ENCODE data around the gene PMIS2. TPM values are rescaled to one million over a fixed set of nuclear protein-coding genes. Genes with fewer than 3 reads are reported as not detected.

The PMIS2 gene
- total RNA-seq, 1 donor from 2014 or later = not detected

- DNase-seq (ENCODE audit: low read depth) = no peak
Observed at GRCh38 chr19:35556846-35557538, 29.0 kb upstream of the PMIS2 start.

- no peak for DNase-seq (ENCODE audit: low read depth)
Observed at GRCh38 chr19:35557539-35558399, 28.2 kb upstream of the PMIS2 start.

DNA sequence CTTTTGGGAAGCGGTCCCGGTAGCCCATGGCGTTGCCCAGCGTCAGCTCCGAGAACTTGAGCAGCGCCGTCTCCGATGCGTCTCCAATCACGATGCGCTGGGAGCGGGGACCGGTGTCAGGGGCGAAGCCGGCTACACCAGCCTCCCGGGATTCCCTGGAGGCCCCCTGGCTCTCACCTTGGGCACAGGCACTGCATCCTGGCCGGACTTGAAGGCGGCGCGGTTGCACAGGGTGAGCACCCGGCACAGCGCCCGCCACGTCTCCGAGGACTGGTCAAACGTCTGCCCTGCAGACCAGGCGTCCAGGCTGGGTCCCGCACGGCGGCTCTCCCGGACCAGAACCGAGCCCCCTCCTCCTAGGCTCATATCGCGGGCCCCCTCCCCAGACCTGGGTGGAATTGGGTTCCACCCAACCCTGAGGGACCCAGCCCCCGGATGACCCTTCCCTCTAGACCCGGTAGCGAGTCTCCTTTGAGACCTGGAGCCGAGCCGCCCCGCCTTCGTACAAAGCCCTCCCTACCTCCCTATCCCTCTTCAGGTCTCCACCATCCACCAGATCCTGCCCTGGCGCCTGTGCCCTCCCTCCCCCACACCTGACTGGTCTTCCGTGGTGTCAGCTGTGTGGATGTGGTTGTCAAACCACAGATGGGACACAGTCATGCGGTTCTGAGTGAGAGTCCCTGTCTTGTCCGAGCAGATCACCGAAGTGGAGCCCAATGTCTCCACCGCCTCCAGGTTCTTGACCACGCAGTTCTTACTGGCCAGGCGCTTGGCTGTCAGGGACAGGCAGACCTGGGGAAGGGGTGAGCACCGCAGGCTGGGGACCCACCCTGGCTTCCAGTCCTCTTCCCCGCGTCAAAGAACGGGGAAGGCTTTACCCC is 27.3 kb upstream of the PMIS2 start:
- no peak for DNase-seq (ENCODE audit: low read depth)

GRCh38 chr19:35559281-35559659 is 26.7 kb upstream of the PMIS2 start:
- no peak for DNase-seq (ENCODE audit: low read depth)

- no peak for DNase-seq (ENCODE audit: low read depth)
Observed at GRCh38 chr19:35559781-35560180, 26.2 kb upstream of the PMIS2 start.

DNA sequence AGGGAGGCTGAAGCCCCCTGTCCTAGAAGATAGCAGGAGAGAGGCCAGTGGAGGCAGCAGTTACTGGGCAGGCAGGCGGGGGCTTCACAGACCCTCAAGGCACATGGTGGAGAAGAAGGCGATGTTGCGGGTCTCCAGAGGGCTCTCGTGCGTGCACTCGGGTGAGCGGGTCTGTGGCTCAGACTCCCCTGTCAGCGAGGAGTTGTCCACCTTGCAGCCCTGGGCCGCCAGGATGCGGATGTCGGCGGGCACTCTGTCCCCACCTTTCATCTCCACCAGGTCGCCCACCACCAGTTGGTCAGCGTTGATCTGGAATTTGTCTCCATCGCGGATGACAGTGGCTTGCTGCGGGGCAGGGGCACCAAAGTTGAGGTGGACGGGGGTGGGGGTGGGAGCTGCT is 25.7 kb upstream of the PMIS2 start:
- no peak for DNase-seq (ENCODE audit: low read depth)

- no peak for DNase-seq (ENCODE audit: low read depth)
Observed at GRCh38 chr19:35560677-35561076, 25.3 kb upstream of the PMIS2 start.

DNA sequence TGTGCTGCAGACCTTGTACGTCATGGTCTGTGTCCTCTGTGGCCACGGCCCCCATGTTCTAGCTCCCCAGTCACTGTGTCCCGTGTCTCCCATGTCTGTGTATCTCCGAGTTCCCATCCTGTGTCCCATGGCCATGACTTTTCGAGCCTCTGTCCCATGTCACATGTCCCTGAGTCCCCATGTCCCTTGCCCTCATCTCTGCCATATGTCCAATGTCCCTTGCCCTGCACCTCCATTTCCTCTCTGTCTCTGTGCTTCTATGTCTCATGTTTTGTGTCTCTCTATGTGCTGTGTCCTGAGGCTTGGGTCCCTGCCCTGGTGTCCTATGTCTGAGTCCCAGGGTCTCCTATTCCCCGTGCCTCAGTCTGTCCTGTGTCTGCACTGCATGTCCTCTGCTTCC is 24.5 kb upstream of the PMIS2 start:
- no peak for DNase-seq (ENCODE audit: low read depth)

- no peak for DNase-seq (ENCODE audit: low read depth)
Observed at GRCh38 chr19:35562336-35562735, 23.6 kb upstream of the PMIS2 start.

DNA sequence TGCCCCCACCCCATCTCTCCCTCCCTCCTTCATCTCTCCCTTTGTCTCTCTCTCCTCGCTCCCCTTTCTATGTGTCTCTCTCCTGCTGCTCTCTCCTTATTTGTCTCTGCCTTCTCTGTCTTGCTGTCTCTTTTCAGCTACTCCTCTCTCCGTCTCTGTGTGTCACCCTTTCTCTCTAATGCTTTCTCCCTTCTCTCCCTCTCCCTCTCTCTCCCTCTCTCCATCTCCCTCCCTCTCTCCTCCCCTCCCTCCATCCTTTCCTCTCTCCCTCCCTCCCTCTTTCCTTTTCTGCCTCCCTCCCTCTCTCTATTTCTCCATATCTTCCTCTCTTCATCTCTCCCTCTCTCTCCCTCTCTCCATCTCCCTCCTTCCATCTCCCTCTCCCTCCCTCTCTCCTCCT is 23.2 kb upstream of the PMIS2 start:
- DNase-seq (ENCODE audit: low read depth) = no peak

GRCh38 chr19:35563207-35563829 is 22.7 kb upstream of the PMIS2 start, which contains the start of gene ATP4A:
Gene ATP4A, minus strand, starts transcription at chr19:35563658. Its CDS starts 29 bp downstream, at chr19:35563629.
- DNase-seq (ENCODE audit: low read depth) = no peak

GRCh38 chr19:35565016-35565856 is 20.7 kb upstream of the PMIS2 start:
- no peak for DNase-seq (ENCODE audit: low read depth)

DNA sequence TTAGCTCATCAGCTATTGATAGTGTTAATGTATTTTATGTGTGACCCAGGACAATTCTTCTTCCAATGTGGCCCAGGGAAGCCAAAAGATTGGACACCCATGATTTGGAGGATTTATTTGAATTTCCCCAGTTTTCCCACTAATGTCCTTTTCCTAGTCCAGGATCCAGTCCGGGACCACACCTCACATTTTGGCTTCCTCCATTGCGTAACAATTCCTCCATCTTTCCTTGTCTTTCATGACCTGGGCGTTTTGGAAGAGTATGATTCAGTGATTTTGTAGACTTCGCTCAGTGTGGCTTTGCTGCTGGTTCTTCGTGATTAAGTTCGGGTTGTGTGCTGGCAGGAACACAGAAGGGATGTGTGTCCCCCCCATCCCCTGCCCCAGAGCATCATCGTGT is 19.2 kb upstream of the PMIS2 start:
- no peak for DNase-seq (ENCODE audit: low read depth)

DNA sequence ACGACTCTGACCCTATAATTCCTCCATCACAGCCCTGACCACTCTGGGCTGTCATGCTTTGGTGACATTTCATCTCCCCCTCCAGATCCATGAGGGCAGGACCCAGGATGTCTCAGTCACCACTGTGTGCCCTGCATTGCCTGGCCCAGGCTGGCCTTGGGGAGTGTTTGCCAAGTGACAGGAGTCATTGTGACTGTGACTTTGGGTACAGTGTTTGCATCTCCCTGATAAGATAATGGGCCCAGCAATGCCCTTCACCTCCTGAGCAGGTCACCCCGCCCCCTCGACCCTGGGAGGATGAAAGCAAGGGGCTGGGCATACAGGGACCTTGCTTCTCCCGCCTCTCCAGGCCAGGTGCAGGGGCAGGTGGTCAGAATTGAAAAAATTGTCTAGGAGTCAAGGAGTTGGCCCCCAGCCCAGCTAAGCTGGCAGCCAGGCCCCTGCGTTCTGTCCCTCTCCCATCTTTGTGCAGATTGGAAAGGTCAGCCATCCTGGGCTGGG is 16.6 kb upstream of the PMIS2 start:
- DNase-seq (ENCODE audit: low read depth) = no peak

DNA sequence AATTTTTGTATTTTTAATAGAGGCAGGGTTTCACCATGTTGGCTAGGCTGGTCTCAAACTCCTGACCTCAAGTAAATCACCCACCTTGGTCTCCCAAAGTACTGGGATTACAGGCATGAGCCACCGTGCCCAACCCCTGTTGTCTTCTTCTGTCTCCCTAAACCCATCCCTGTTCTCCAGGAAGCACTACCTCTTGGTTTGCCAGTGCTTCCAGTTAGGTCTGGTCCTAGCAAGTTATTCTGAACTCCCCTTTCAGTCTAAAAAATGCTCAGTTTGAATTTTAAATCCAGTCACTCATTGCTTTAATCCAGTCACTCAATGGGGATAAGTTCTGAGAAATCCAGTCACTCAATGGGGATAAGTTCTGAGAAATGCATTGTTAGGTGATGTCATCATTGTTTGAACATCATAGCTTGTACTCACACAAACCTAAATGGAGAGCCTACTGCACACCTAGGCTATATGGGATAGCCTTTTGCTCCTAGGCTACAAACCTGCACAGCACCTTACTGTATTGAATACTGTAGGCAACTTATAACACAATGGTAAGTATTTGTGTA is 14.5 kb upstream of the PMIS2 start:
- no peak for DNase-seq (ENCODE audit: low read depth)

GRCh38 chr19:35577918-35578317 is 8.1 kb upstream of the PMIS2 start:
- no peak for DNase-seq (ENCODE audit: low read depth)

GRCh38 chr19:35578707-35579106 is 7.3 kb upstream of the PMIS2 start:
- no peak for DNase-seq (ENCODE audit: low read depth)

DNA sequence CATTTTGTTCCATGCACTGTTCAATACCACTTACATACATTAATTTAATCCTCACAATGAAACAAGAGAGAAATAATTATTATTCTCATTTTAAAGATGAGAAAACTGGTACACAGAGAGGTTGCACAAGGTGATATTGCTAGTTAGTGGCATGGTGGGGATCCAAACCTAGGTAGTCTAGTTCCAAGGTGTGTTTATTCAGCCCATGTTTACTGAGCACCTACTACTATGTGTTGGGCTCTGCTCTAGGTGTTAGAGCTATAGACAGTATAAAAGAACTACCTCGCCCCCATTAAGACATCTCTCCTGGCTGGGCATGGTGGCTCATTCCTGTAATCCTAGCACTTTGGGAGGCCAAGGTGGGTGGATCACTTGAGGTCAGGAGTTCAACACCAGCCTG is 3.2 kb upstream of the PMIS2 start:
- DNase-seq (ENCODE audit: low read depth) = no peak

GRCh38 chr19:35587321-35587720 is 1.3 kb downstream of the PMIS2 start:
- peak; percentile 38 for DNase-seq (ENCODE audit: low read depth)

DNA sequence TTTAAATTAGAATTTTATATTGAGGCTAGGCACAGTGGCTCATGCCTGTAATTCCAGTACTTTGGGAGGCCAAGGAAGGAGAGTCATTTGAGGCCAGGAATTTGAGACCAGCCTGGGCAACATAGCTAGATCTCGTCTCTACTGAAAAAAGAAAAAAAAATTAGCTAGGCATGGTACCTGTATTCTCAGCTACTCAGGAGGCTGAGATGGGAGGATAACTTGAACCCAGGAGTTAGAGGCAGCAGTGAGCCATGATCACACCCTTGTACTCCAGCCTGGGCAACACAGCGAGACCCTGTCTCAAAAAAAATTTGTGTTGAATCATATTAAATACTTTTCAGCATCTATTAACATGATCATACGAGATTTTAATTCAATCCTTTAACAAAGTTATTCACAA is 4.9 kb downstream of the PMIS2 start:
- DNase-seq (ENCODE audit: low read depth) = no peak

Data from renal cortical epithelial cell (primary cell).